Activated CD8-positive, alpha-beta memory T cell treated with anti-CD3 and anti-CD28 coated beads for 36 hours (primary cell): ENCODE results near the gene CBFA2T2. TPM values are rescaled to one million over a fixed set of nuclear protein-coding genes. Genes with fewer than 3 reads are reported as not detected.
"Not testable (repeated sequence)": the region's sequence is repeated elsewhere in the genome, so short reads cannot be mapped to it uniquely, and the experiment has no call there.

Experiments
- CTCF ChIA-PET: fragments of 350-600 bp; sonication (Branson Sonifier 250); formaldehyde crosslinking; loops from one replicate; lab custom pipeline; 2021; ENCODE audit warnings: antibody characterized with exemption; lab: Charles Lee
- POLR2A ChIA-PET: fragments of 350-600 bp; sonication (Branson Sonifier 250); formaldehyde crosslinking; loops from one replicate; lab custom pipeline; 2021; ENCODE audit warnings: antibody characterized with exemption; lab: Charles Lee
- total RNA-seq, 2 experiments: library from RNA; stranded (reverse); gene quantifications; one replicate each; pipeline ENCODE4 v1.2.3, GENCODE V29; 2021

Gene CBFA2T2
- total RNA-seq, 2 experiments from 2014 or later, result 7.1 to 7.4 TPM

DNA sequence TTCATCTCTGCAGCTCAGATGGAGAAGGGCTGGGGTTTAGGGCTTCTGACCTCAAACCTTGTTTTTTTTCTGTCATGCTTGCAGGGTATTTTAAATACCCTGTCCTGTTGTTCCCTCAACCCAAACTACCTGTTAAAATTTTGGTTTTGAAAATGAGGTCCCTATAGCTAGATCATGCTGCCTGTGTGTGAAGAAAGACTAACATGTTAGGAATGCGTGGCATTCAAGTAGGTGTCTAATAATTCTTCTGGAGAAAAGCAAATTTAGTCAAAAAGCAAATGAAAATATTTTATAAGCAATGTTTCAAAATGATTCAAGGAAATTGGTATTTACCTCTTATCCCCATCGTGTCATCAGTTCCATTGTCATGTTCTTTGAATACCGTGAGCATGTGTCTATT lies 95.1 kb downstream of the CBFA2T2 start:
- POLR2A ChIA-PET, result no interaction called here
- CTCF ChIA-PET, result no interaction called here

DNA sequence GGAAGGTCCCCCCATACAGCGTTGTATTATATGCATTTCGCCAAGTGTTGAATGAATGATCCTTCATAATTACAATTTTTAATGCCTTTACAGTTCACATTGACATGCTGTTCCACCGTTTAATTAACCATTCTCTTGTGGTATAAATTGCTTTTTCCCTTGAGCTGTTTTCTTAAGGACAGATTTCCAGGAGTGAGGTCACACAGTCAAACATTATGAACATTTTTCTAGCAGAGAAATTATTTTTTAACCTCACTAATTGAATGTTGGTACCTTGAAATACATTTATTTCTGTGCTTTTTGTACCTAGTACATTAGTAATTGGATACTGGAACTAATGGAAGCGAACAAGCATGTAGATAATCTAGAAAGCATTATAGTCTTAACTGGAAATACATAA lies 95.5 kb downstream of the CBFA2T2 start:
- ChIA-PET CTCF (no interaction called here), POLR2A (no interaction called here)

DNA sequence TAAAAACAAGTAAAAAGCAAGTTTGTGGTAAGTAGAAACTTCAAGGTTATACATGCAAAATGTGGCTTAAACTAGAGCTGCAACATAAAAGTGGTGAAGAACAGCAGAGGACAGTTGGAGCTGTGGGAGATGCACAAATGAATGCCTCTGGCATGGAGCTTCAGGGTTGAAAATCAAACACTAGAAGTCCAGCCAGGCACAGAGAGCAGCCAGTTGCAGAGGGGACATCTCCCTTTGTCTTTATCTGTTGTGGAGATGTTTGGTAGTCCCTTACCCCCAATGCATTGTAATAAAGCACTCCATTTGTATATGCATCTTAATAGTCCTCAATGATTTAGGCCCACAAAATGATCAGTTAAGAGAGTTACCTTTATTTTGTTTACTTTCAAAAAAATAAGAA lies 99.2 kb downstream of the CBFA2T2 start:
- POLR2A ChIA-PET, result interaction anchor here (0.6 kb wide), 1 partner anchor 128 kb away, joined by 4 read pairs; no protein-coding TSS in a partner anchor
- CTCF ChIA-PET, result no interaction called here

DNA sequence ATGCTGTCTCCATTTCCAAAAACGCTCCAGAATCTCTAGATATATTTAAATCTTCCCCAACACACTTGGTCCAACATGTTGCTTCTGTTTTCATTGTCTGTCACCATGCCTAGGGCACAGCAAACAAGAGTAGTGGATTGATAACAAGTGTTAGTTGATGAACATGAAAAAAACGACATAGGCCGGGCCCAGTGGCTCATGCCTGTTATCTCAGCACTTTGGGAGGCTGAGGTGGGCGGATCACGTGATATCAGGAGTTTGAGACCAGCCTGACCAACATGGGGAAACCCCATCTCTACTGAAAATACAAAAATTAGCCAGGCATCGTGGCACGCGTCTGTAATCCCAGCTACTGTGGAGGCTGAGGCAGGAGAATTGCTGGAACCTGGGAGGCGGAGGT lies 102.0 kb downstream of the CBFA2T2 start:
- CTCF ChIA-PET, POLR2A ChIA-PET: not testable (repeated sequence)

DNA sequence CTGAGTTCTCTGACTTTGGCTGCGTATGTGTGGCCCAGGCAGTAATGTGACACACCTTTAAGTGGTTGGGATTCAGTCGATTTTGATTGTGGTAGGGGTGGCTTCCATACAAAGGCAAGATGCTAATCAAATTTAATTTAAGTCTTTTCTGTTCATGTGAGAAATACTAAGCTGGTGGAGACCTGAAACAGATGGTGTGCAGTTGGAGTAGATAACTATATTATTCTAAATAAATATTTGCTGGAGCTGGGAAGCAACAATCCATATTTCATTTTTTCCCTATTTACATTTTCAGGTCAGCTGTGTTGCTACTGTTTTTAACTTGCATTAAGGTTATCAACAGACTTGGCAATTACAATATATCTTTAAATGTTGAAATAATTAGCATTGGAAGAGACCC lies 104.8 kb downstream of the CBFA2T2 start:
- POLR2A ChIA-PET, result no interaction called here
- CTCF ChIA-PET, result interaction anchor here (0.8 kb wide), 1 partner anchor 146 kb away, joined by 3 read pairs; no protein-coding TSS in a partner anchor

DNA sequence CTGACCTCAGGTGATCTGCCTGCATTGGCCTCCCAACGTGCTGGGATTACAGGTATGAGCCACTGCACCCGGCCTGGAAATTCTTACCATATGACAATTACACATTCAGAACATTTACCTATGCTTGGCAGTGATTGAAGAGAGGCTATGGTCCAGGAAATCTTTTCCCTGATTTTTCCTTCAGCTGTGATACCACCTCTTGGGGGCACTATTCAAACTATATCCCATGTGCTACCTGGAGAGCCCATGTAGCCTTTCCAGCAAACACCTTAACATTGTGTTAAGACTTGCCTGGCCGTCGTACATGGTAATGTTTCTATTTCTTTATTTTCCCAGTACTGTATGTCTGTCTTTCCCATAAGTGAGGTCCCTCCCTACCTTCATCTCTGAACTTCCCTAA lies 110.5 kb downstream of the CBFA2T2 start:
- ChIA-PET POLR2A (no interaction called here), CTCF (no interaction called here)

DNA sequence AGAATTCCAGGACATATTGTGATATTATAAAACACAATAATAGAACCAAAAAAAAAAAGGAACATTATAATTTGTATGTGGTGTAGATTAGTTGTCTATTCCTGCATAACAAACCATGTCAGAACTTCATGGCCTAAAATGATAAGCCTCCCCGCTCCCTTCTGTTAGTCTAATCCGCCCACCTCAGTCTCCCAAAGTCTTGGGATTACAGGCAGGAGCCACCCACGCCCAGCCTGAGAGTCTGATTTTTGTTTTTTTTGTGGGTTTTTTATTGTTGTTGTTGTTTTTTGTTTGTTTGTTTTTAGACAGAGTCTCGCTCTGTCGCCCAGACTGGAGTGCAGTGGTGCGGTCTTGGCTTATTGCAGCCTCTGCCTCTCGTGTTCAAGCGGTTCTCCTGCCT lies 111.1 kb downstream of the CBFA2T2 start:
- ChIA-PET POLR2A (no interaction called here), CTCF (no interaction called here)

DNA sequence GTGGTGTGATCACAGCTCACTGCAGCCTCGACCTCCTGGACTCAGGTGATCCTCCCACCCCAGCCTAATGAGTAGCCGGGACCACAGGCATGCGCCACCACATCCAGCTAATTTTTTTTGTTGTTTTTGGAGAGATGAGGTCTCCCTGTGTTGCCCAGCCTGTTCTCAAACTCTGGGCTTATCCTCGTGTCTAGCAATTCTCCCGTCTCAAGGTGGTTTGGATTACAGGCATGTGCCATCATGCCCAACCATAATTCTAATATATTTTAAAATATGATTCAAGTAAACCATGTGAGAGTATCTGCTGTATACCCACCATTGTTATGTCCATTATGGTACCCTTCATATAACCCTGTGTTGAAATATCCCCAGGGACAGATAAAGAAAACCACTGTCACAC lies 112.0 kb downstream of the CBFA2T2 start:
- CTCF ChIA-PET, result no interaction called here

DNA sequence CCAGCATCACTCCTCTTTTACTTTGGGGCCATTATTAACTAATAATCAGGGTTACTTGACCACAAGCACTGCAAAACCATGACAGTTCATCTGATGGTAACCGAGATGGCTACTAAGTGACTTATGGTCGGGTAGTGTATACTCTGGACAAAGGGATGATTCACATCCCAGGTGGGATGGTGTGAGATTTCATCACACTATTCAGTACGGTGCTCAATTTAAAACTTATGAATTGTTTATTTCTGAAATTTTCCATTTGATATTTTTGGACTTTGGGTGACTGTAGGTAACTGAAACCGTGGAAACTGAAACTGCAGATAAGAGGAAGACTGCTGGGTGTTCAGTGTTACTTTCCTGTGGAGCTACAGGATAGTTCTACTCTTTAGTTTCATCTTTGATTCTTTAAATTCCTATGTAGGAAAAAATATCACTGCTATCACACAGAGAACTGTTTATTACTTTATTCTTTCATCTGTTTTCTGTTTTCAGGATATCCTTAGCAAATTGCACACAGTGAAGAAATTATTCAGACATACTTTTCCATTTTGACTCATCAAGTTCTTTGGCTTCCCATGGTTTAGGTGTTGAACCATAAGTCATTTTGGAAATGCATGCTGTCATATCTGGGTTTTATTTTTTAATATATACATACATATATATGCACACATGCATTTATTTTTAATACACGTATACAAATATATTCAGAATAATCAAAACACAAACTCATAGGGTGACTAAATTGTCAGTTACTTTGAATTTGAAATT lies 113.1 kb downstream of the CBFA2T2 start:
- CTCF ChIA-PET, result no interaction called here
- POLR2A ChIA-PET, result interaction anchor here (0.6 kb wide), 1 partner anchor 67 kb away, joined by 3 read pairs; no protein-coding TSS in a partner anchor

More for the DNA sequence above, 112.0 kb downstream of the CBFA2T2 start:
- POLR2A ChIA-PET, result no interaction called here

DNA sequence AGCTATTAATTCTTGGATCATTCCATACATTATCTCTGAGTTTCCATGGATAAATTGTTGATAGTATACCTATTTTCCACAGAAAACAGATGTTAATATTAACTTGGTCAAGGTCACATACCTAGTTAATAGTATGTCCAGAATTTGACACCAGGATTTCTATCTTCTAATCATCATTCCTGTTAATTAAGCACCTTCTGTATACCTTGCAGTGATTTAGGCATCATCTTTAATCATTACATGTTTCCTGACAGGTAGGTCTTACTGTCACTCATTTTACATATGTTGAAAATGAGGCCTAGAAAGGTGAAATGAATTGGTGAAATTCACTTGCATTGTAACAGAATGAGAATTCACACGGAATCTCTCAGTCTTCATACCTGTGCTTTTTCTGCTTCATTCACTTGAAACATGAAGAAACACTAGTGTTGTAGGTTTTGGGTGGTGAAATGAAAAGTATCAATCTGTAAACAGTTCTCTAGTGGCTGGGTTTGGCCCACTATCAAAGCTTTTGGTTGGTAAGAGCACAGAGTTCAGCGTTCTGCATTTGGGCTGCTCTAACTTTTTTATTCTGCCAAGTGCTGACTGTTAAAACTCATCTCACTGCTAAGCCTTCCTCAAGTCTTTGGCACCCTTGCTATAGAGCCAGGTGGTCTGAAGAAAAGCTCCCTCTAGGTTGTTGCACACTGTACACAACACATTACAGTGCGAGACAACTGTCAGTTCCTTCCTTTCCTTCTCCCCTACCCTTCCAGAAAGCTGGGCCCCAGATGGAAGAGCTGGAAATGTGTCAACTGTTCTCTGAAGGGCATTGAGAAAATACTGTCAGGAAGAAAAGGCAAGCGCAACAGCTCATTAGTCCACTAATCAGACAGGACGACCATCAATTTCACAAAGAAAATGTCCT lies 114.4 kb downstream of the CBFA2T2 start:
- POLR2A ChIA-PET, result no interaction called here

DNA sequence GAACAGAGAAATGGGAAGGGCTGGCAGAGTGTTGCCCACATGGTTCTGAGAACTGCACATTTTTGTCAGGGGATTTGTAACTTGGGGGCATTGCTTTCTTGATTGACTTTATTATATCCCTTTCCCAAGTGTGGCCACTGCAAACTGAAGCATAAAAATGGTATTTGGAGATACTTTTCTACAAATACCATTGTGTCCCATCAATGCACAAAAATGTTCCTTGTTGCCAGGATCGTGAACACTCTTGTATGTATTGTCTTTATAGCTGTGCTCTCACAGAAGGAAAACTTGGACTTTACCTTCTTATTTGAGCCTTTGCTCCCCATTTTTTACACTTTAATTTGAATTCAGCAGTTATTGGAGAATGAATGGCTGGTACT lies 115.1 kb downstream of the CBFA2T2 start:
- ChIA-PET POLR2A (no interaction called here), CTCF (no interaction called here)

More for the DNA sequence above, 114.4 kb downstream of the CBFA2T2 start:
- CTCF ChIA-PET, result no interaction called here

DNA sequence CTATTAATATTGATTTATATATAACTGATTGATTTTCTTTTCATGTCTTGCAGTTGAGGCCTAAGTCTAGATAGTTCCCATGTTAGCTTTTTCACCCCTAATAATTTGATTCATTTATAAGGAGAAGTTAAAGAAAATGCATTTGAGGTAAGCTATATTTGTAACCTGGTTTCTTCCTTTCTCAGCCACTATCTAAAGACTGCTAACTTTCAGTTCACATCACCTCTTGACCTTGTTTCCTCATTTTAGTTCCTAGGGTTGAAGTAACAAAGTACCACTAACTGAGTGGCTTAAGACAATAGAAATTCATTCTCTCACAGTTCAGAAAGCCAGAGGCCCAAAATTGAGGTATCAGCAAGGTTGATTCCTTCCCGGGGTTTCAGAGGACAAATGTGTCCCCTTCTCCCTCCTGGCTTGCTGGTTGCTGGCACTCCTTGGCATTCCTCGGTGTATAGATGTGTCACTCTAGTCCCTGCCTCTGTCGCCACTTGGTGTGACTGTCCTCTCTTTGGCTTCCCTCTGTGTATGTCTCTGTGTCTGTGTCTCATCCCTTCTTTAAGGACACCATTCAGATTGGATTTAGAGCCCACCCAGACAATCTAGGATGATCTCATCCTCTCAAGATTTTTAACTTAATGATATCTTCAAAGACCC lies 116.3 kb downstream of the CBFA2T2 start:
- POLR2A ChIA-PET, result no interaction called here
- CTCF ChIA-PET, result no interaction called here

DNA sequence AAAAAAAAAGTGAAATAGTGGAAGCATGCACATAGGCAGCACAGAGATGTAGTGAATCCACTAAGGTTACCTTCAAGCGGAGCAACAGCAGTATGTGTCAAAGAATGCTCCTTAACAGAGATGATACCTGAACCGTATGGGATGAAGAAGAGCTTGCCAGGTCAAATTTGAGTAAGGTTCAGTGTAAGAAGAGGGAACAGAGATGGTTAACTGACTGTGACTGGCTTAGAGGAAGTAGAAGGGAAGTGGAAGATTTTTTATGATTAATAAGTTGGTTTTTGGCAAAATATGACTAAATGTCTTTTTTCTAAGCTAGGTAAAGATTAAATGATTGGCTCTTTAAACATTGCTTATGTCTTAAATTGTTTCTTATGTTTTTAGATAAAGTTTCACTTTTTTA lies 119.6 kb downstream of the CBFA2T2 start:
- POLR2A ChIA-PET, result no interaction called here
- CTCF ChIA-PET, result no interaction called here

DNA sequence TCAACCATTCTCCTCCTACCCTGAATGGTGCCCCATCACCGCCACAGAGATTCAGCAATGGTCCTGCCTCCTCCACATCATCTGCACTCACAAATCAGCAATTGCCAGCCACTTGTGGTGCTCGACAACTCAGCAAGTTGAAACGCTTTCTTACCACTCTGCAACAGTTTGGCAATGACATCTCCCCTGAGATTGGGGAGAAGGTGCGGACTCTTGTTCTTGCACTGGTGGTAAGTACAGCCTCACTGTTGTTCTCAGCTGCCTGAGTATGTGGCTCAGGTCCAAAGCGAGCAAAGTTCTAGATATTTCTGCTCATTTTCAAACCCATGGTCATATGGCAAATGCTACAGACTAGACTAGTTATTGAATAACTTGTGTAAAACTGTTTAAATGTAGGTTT lies 121.2 kb downstream of the CBFA2T2 start:
- ChIA-PET POLR2A (no interaction called here), CTCF (no interaction called here)

DNA sequence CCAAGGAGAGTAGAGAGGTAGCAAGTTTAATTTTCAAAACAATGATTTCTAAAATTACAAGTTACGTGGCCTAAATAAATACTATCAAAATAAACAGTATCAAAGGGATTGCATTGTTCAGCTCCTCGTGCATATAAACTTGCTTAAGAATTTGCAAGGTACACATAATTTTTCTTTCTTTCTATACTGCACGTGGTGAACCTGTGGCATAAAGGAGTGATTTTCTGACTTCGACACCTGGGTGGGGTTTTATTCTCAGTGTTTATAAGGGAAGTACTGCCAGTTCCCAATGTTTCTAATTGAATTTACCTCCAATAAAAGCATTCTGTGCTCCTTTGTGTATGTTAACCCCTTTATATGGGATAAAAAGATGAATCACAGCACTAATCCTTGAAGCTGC lies 122.1 kb downstream of the CBFA2T2 start:
- CTCF ChIA-PET, result interaction anchor here (1.2 kb wide), 1 partner anchor 10 kb away, joined by 3 read pairs; no protein-coding TSS in a partner anchor
- POLR2A ChIA-PET, result no interaction called here

DNA sequence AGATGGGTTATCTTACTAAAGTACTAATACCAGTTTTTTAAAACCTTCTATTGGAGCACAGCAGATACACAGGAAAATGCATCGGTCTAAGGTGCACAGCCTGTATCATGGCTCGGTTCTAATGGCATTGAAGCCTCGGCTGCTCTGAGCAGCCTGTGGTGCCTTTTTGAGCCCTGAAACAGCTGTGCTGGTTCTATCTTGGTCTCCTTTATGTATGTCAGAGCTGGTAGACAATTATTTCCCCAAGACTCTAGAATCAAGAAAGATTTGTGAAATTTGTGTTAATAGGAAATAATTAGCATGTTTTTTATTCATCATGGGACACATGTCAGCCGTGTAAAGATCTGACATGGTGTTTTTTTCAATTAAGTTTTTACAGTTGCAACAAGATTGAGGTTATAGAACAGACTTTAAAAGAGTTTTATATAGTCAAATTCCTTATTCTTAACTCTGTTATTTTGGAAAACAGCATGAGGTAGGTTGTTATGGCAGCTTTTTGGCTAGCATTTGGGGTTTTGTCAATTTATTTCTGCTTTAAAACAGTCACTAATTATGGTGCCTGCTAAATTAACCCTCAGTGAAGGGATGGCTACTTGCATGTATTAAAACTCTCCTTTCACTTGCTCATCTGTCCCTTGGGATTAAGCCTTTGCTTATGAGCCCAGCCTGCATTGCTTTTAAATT lies 132.0 kb downstream of the CBFA2T2 start:
- POLR2A ChIA-PET, result no interaction called here
- CTCF ChIA-PET, result interaction anchor here (1.2 kb wide), 1 partner anchor 10 kb away, joined by 3 read pairs; no protein-coding TSS in a partner anchor

DNA sequence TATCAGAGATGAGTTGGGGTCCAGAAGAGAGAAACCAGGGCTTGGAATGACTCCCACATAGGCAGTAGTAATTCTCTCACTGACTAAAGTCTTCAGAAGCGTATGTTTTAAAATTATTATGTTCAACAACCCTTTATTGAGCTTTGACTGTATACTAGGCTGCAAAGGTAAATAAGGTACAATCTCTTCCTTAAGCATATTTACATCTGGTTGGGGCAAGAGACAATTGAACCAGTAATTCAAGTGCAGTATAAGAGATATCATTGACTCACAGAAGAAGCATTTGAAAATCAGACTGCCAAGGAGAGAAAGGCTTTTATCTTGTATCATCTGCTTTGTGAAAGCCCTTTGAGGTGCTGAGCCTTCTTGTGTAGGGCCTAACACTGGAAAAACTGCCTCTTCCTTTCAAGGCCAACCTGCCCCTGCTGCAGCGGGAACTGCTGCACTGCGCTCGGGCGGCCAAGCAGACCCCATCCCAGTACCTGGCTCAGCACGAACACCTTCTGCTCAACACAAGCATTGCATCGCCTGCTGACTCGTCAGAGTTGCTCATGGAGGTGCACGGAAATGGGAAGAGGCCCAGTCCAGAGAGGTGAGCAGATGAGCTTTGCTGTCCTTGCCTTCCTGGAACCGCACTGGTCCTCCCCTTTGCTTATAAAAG lies 132.9 kb downstream of the CBFA2T2 start:
- ChIA-PET POLR2A (no interaction called here), CTCF (interaction anchor here (1.2 kb wide), 2 partner anchors 11 to 64 kb away, joined by 3 read pairs; no protein-coding TSS in a partner anchor)

DNA sequence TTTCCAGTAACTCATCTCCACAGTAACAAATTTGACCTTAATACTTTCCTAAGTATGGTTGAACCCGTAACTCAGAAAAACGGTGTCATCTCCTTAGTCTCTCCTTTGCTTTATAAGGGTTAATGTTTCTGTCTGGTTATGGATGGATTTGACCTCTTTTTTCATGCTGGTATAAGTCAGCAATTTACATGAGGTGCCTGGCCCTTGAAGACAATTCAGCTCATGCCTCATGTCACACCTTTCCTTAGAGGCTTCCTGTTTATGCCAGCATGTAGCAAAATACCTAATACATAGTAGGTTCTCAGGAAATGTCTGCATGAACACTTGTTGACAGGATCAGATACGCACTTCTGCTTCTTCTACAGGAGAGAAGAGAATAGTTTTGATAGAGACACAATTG lies 134.5 kb downstream of the CBFA2T2 start:
- POLR2A ChIA-PET, result interaction anchor here (0.7 kb wide), 1 partner anchor 17 kb away, joined by 8 read pairs; no protein-coding TSS in a partner anchor
- CTCF ChIA-PET, result no interaction called here

DNA sequence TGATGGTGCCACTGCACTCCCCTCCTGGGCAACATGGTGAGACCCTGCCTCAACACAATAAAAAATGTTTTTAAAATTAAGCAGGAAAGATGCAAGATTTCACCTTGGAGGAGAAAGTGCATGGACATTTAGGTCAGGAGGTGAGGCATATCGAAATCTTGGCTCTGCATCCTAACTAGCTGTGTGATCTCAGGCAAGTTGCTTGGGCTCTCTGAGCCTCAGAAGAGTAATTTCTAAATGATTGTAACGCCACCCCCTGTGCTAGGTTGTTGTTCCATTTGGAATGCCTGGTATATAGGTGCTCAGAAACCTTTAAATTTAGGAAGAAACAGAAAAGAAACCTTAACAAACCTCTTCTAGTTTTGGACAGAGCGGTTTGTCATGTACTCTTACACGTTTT lies 136.3 kb downstream of the CBFA2T2 start:
- POLR2A ChIA-PET, result no interaction called here

More for the DNA sequence above, 136.3 kb downstream of the CBFA2T2 start:
- CTCF ChIA-PET, result no interaction called here
